NCI-H345 treated with DMSO at 0.1 percent for 48 hours (cell line): ENCODE data around the gene NACA2.
"Not testable (repeated sequence)": the region's sequence is repeated elsewhere in the genome, so short reads cannot be mapped to it uniquely, and the experiment has no call there.

ENCODE experiments used
- DNase-seq: peaks from one replicate; lab custom pipeline; 2025; ENCODE audit not compliant: unreplicated experiment; lab: John Stamatoyannopoulos, UW

Gene NACA2

GRCh38 chr17:61600621-61601020 lies 9.6 kb upstream of the NACA2 start:
- DNase-seq = no peak

- no peak for DNase-seq
Observed at GRCh38 chr17:61599608-61600007, 8.6 kb upstream of the NACA2 start.

GRCh38 chr17:61598014-61598413 lies 7.0 kb upstream of the NACA2 start:
- no peak for DNase-seq

DNA sequence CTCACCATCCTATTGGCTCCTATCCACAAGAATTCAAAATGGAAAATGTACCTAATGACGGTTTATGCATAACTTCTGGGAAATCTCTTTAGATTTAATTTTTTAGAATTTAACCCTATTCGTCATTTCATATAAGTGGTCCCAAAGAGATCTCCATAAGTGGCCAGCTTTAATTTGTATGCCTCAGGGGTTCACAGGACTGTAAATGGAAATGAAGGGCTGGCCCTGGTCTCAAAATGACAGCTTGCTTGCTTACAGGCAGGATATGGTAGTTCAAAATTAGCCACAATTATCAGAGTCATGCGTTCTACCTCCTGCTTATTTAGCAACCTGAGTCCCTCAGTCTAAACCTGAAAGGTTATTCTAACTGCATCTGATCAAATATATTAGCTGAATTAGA lies 6.6 kb upstream of the NACA2 start:
- no peak for DNase-seq

DNA sequence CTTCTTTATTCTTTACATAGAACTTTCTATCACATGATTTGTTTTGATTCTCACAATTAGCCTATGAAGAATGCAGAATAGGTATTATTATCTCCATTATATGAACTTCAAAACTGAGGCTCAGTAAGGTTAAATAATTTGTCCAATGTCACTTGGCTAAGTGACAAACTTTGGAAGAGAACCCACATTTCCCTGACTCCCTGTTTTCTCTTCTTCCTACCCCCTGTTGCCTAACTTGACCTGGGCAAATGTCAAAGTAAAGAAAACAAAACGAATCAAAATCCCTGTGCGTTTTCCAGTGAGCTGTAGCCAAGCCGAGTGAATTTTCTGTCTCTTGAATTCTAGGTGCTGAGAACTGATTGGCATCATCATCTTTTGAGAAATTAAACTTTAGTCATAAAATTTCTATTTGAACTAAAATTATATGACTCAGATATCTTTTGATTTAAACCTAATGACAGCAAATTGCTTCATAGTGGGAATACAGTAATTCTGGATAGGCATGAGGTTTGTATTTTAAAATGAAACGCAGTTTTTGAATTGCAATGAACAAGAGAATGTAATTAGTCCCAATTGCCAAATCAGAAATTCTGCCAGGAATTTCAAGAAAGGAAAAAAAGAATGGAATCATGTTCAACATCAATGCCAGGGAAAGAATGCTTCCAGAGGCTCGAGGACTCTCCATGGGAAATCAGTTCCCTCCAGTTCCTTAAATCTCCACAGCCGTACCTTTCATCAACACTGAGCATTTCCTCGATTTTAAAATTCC lies 4.6 kb upstream of the NACA2 start:
- DNase-seq = no peak

GRCh38 chr17:61594294-61594825 lies 3.3 kb upstream of the NACA2 start:
- DNase-seq = no peak

DNA sequence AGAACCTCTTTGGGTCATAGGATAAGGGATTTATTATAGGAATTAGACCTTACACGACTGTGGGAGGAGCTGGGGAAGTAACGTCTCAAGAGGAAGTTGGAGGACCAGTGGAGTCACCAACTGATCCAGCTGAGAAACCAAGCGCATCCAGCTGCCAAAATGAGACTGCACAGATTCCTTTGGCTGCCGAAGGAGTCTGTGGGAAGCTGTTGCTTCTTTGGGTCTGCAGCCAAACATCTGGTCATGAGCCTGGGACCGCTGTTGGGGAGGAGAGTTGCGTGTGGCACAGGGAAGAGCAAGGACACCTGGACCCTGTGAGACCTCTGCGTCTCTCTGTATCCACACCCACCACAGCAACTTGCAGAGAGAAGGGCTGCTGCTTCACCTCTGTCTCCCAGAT lies 2.4 kb upstream of the NACA2 start:
- DNase-seq = no peak

GRCh38 chr17:61591930-61592329 lies 911 bp upstream of the NACA2 start:
- no peak for DNase-seq

GRCh38 chr17:61589990-61590389 lies 1.0 kb downstream of the NACA2 start:
- DNase-seq = no peak

- DNase-seq = no peak
Observed at GRCh38 chr17:61587807-61588660, 3.0 kb downstream of the NACA2 start.

DNA sequence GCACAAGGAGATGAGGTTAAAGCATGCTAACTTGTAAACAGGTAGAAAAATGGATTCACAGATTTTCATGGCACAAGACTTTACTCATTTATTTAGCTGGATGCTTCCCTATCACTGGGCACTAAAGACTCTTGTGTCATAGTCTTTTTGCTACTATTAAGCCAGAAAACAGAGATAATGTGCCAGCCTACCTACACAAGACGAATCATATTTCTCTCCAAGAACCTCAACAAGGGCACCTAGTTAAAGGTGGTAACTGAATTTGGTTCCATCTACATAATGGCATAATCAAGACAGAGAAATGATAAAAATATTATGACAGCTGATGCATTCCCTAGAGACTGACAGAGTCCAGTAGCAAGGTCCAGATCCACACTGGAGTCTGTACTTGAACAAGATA lies 3.8 kb downstream of the NACA2 start:
- no peak for DNase-seq

DNA sequence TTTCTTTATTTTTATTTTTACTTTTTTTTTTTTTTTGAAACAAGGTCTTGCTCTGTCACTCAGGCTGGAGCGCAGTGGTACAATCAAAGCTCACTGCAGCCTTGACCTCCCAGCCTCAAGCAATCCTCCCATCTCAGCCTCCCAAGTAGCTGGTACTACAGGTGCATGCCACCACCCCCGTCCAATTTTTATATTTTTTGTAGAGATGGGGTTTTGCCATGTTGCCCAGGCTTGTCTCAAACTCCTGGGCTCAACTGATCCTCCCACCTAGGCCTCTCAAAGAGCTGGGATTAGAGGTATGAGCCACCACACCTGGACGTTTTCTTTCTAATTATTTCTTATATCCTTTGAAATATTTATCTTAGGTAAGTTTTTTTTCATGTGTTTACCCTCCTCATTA lies 4.4 kb downstream of the NACA2 start:
- DNase-seq = not testable (repeated sequence)

- DNase-seq = no peak
Observed at GRCh38 chr17:61586031-61586566, 4.9 kb downstream of the NACA2 start.

GRCh38 chr17:61584866-61585265 lies 6.2 kb downstream of the NACA2 start:
- no peak for DNase-seq

- DNase-seq = no peak
Observed at GRCh38 chr17:61584266-61584665, 6.8 kb downstream of the NACA2 start.

DNA sequence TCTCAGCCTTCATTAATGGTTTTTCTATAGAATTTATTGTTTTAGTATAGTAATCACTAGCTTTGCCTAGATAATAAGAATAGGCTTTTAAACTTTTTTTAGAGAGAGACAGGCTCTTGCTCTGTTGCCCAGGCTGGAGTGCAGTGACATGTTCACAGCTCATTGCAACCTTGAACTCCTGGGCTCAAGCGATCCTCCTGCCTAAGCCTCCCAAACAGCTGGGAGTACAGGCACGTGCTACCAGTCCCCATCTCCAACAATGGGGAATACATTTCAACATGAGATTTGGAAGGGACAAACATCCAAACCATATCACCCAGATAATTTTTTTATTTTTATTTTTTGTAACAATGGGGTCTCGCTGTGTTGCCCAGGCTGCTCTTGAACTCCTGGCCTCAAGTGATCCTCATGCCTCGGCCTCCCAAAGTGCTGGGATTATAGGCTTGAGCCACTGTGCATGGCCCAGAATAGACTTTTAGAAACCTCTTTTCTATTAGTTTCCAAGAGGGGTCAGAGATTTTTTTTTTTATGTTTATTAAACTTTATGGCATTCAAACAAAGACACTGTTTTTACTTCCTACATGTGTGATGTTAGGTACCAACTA lies 7.3 kb downstream of the NACA2 start:
- no peak for DNase-seq

DNA sequence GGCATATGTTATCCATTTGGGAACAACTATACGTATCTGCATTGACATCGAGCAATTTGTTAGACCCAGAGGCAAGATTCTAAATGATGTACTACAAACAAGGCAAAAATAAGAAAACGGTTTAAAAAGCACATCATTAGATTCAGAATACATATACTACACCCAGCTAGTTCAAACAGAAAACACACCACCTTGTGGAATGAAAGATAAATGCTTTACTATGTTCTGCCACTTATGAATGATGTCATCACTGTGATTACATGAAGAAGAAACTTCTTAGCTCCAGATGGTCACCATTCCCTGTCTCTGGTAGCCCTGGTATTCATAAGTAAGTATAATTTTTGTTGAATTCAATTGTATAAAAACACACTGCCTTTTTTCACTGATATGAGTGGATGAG lies 7.8 kb downstream of the NACA2 start:
- no peak for DNase-seq

DNA sequence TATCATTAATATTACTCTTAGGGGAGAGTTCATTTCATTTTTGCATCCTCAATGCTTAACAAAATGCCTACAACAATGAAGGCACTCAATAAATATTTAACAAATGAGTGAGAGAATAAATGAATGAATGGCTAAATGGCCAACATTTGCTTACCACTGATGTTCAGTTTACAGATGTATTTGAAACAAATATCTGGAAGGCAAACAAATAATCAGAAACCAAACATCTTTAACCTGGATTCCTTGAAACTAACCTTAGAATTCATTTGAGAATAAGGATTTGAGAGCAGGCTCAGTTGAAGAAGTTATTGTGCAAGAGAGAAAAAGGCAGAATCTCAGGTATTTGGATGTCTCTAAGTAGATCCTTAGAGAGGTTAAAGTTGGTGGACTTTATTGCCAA lies 8.4 kb downstream of the NACA2 start:
- DNase-seq = no peak

GRCh38 chr17:61581611-61582349 lies 9.2 kb downstream of the NACA2 start:
- DNase-seq = no peak

DNA sequence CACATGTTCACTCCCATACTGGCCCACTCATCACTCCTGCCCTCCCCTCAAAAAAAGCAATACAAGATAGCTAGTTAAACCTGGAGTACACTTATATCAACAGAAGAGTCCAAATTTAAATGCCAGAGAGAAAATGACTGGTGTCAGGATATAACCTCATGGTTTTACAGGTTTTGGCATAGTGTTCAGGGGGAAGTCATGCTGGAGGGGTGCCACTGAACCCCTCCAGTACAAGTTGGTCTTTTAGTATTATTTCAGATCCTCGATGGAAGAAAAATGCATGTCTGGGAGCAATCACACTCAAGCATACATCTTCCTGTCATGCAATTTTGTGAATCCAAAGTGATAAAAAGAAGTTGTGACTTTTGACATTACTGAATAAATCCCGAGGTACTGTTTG lies 10.5 kb downstream of the NACA2 start:
- no peak for DNase-seq

- DNase-seq = no peak
Observed at GRCh38 chr17:61579961-61580360, 11.1 kb downstream of the NACA2 start.
